Kidney (tissue), 14 donors: ENCODE data around the gene TNFRSF18. TPM values are rescaled to one million over a fixed set of nuclear protein-coding genes. Genes with fewer than 3 reads are reported as not detected.

Source experiments
- DNase-seq, 5 donors: peaks; one replicate each; pipeline ENCODE4 v3.0.0-alpha.2; 2013 to 2020
- FAIRE-seq: peaks from 2 replicates; lab custom pipeline; 2012; peaks lifted over from hg19 to GRCh38; lab: Jason Lieb, UNC
- H3K27ac ChIP-seq, 2 donors: one replicate each; pipeline ENCODE4 v1.7.0; 2013; ENCODE audit warnings: low read depth in 2 of 2, low read length in 2 of 2, inconsistent platforms in 1 of 2
- H3K27me3 ChIP-seq: one replicate; pipeline ENCODE4 v1.7.1; 2013; ENCODE audit warnings: low read length, inconsistent platforms; ENCODE audit not compliant: control insufficient read depth, insufficient read depth
- H3K36me3 ChIP-seq, 3 donors: one replicate each; pipeline versions ENCODE4 v1.7.0 to v1.7.1; 2013; ENCODE audit warnings: low read length in 3 of 3, control low read depth in 1 of 3, inconsistent platforms in 1 of 3; ENCODE audit not compliant: insufficient read depth in 3 of 3, control insufficient read depth in 2 of 3
- H3K4me1 ChIP-seq, 3 donors: one replicate each; pipeline versions ENCODE4 v1.7.0 to v1.7.1; 2013; ENCODE audit warnings: low read length in 3 of 3, inconsistent platforms in 1 of 3, low read depth in 1 of 3; ENCODE audit not compliant: control insufficient read depth in 2 of 3, insufficient read depth in 2 of 3
- H3K4me3 ChIP-seq, 3 donors: one replicate each; pipeline versions ENCODE4 v1.7.0 to v1.8.1; 2013; ENCODE audit warnings: low read length in 3 of 3, control low read depth in 1 of 3, inconsistent platforms in 1 of 3
- H3K9ac ChIP-seq, 3 donors: one replicate each; pipeline versions ENCODE4 v1.7.0 to v1.7.1; 2013; ENCODE audit warnings: low read length in 3 of 3, control low read depth in 1 of 3, inconsistent platforms in 1 of 3
- H3K9me3 ChIP-seq, 3 donors: one replicate each; pipeline versions ENCODE4 v1.7.0 to v1.7.1; 2013; ENCODE audit warnings: low read length in 3 of 3, control low read depth in 1 of 3, inconsistent platforms in 1 of 3; ENCODE audit not compliant: control insufficient read depth in 2 of 3, insufficient read depth in 1 of 3
- CTCF ChIP-seq: IDR thresholded peaks from 3 replicates; pipeline ENCODE4 v1.5.1; 2012; ENCODE audit warnings: mild to moderate bottlenecking, moderate library complexity, borderline replicate concordance; ENCODE audit not compliant: insufficient read depth; ENCODE audit errors: extremely low read depth
- intact Hi-C: fragments of 100-400 bp; cut with DNase I; formaldehyde crosslinking; loops from one replicate; pipeline ENCODE4 v1.11.1; 2022
- polyA plus RNA-seq: library from polyadenylated mRNA; stranded (reverse); fragments of 350-450 nt; fragmentation: Illumina TruSeq; extraction: RNeasy Lipid Tissue Mini Kit (QIAGEN cat#74804); gene quantifications from one replicate; pipeline ENCODE4 v1.2.3, GENCODE V29; 2014; ENCODE audit warnings: low read depth, low replicate concordance; ENCODE audit not compliant: insufficient read depth
- total RNA-seq: library from RNA; stranded (reverse); fragmentation: NEBNext Ultra II Directional; extraction: Animal tissue kit (Norgen Biotek cat#: 25700); gene quantifications from one replicate; pipeline ENCODE4 v1.2.1, GENCODE V29; 2021
- donor health status: control.
- donor health status: control.
- donor health status: control.
- donor health status: control.
- donor health status: control.
- donor health status: DM: yes; HTN: yes; CAD: no.
- donor health status: Normal renal cell carcinoma (clear cell type).

The TNFRSF18 gene
- total and polyA plus RNA-seq, 2 donors from 2014 or later, result 8.1 TPM; not detected in 1

GRCh38 chr1:1179983-1180861 lies 26.2 kb downstream of the TNFRSF18 start:
- FAIRE-seq, result no peak
- TF ChIP-seq CTCF, result no peak
- intact Hi-C loops, result no loop called here
- peaks cover 2% of the 10 kb centered on the region for H3K27me3 ChIP-seq
- no peaks in the 10 kb centered on the region for H3K36me3 ChIP-seq
- peak in 3 of 5 donors; percentile 27 to 71 (median 60) for DNase-seq
- H3K4me3 ChIP-seq, result no peak overlapping the region
- H3K9ac ChIP-seq, result no peak overlapping the region
- peaks cover 0 to 2% (median 0%) of the 10 kb centered on the region in 3 donors for H3K4me1 ChIP-seq
- H3K9me3 ChIP-seq, result no peaks in the 10 kb centered on the region
- H3K27ac ChIP-seq, result no peak overlapping the region

GRCh38 chr1:1179346-1179982 lies 26.9 kb downstream of the TNFRSF18 start:
- DNase-seq (peak in 4 of 5 donors; percentile 53 to 75 (median 62)), FAIRE-seq (no peak)
- Histone ChIP-seq H3K4me1 (peaks cover 0 to 2% (median 0%) of the 10 kb centered on the region in 3 donors), H3K4me3 (no peak overlapping the region), H3K36me3 (no peaks in the 10 kb centered on the region), H3K9ac (no peak overlapping the region), H3K27ac (no peak overlapping the region), H3K27me3 (peaks cover 2% of the 10 kb centered on the region), H3K9me3 (no peaks in the 10 kb centered on the region)
- intact Hi-C loops, result no loop called here
- no peak for TF ChIP-seq CTCF

GRCh38 chr1:1178794-1179331 lies 27.5 kb downstream of the TNFRSF18 start:
- Histone ChIP-seq H3K9ac (no peak overlapping the region), H3K4me3 (no peak overlapping the region), H3K27me3 (peaks cover 2% of the 10 kb centered on the region), H3K27ac (no peak overlapping the region), H3K36me3 (no peaks in the 10 kb centered on the region), H3K9me3 (no peaks in the 10 kb centered on the region), H3K4me1 (peaks cover 0 to 2% (median 0%) of the 10 kb centered on the region in 3 donors)
- FAIRE-seq (no peak), DNase-seq (peak in 3 of 5 donors; percentile 4 to 67 (median 7))
- no peak for TF ChIP-seq CTCF
- intact Hi-C loops, result no loop called here
